Midbrain (tissue), 1 donor: ENCODE measurements around the gene HINT1.
A peak's percentile ranks its signal among the peaks of the same experiment; 100 is the strongest.
"Not testable (repeated sequence)": the region's sequence is repeated elsewhere in the genome, so short reads cannot be mapped to it uniquely, and the experiment has no call there.

Source experiments
- DNase-seq: peaks from one replicate; lab custom pipeline; 2025; lab: John Stamatoyannopoulos, UW

The HINT1 gene

GRCh38 chr5:131170540-131171275 lies 5.7 kb upstream of the HINT1 start, which contains the start of gene LYRM7:
Gene LYRM7 (plus strand): TSS chr5:131170944. CDS start chr5:131171021, 77 bp downstream.
- peak; percentile 99 for DNase-seq

- no peak for DNase-seq
Measured at GRCh38 chr5:131169810-131170539, 4.9 kb upstream of the HINT1 start.

GRCh38 chr5:131167615-131168014 lies 2.6 kb upstream of the HINT1 start:
- DNase-seq, result no peak

DNA sequence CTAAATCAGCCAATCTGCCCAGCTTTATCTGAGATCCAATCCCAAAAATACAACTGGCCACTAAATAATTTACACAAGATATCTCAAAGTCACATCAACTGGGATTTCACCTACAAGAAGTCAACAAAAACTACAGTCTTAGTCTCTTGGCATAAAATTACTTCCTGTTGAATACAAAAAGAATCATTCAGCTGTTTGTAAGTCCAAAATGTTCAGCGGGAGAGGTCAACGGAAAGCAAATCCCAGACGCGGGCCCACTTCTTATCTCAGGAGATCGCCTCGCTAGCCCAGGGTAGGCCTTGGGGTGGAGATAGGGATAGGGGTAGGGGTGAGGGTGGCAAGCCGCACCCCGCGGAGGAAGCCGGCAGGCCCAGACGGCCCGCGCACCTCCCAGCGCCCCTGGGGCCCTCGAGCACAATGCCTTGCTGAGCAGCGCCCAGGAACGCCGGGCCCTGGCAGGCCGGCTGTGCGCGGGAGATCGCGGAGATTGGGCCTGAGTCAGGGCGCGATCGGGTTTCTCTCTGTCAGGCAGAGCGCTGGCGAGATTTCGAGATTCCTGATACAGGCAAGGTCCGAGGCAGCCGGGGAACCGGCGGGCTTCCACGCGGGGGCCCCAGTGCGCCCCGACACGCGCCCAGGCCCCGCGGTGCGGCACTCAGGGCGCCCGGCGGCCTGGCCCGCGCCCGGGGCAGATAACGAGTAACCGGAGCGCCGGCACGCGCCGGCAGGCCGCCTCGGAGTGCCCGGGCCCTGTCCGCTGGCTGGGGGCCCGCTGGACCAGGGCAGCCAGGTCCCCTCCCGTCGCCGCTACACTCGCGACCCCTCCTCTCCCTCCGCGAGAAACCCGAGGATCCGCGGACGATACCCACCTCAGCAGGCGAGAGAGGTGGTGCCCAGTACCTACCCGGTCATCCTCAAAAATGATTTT lies 601 bp downstream of the HINT1 start:
- peak; percentile 67 for DNase-seq

DNA sequence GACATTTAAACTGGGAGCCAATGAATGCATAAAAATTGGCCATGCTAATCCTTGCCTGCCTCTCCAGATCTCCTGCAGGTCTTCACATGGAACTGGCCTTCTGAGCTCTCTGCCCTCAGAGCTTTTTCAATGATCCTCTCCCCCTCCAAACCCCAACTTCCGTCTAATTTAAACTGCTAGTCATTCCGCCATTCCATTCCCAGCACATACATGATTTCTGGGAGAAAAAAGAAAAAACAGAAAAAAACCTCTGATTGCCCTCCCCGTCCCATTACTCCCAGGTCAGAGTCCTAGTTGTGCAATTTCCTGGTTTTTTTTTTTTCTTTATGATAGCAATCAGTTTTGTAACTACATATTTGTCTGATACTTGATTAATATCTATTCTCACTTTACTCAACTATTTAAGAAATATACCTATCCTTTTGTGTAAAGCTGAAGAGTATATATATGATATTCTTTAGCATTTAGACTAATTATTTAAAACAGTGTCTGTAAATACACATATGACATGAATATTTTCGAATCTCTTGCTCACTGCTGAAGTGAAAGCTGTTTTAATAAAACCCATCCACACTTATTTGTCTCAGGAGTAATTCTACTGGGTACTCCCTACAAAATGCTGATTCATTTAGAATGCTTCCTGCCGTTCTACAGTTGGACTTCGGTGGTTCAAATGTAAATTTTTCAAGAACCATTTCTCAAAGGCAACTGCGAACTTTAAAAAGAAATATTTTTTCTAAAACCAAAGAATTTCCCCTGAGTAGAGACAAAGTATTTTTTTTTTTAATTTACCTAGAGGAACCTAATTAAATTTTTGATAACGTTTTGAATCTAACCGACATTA lies 1.6 kb downstream of the HINT1 start:
- DNase-seq, result no peak

GRCh38 chr5:131160134-131160533 lies 4.9 kb downstream of the HINT1 start:
- no peak for DNase-seq

DNA sequence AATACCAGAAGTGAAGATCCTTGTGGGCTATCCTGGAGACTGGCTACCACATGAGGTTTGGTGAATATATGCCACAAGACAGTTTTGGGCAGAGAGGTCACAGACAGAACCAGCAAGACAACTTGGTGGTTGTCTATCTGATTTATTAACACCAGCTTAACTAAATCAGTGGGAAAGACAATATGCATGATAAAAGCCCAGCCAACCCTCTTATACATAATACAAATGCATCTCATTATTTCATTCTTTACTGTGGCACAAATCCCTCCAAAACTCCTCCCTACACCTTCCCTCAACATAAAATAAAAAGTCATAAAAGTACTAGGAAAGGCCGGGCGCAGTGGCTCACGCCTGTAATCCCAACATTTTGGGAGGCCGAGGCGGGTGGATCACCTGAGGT lies 8.1 kb downstream of the HINT1 start:
- no peak for DNase-seq

DNA sequence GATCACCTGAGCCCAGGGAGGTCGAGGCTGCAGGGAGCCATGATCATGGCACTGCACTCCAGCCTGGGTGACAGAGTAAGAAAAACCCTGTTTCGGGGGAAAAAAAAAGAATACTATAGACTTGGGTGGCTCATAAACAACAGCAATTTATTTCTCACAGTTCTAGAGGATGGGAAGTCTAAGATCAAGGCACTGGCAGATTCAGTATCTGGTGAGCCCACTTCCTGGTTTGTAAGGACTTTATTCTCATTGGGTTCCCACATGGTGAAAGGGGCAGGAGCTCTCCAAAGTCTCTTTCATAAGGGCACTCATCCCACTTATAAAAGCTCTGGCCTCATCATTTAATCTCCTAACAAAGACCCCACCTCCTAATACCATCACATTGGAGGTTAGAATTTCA lies 8.7 kb downstream of the HINT1 start:
- no peak for DNase-seq

DNA sequence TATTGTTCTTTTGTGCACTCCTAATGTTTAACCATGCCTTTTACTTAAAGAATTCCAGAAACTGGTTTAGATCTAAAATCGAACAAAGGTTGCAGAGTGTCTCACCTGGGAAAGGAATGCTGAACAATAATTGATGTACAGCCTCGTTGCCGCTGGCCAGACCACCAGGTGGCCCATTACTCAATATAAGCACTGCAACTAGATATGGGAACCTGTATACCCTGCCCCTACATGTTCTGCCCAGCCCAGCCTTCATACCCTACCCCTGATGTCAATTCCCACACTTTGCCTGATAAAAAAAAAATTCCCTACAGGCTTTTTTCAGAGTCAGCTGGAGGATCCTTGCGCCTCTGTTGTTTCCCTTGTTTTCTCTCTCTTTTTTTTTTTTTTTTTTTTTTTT lies 13.8 kb downstream of the HINT1 start:
- no peak for DNase-seq

DNA sequence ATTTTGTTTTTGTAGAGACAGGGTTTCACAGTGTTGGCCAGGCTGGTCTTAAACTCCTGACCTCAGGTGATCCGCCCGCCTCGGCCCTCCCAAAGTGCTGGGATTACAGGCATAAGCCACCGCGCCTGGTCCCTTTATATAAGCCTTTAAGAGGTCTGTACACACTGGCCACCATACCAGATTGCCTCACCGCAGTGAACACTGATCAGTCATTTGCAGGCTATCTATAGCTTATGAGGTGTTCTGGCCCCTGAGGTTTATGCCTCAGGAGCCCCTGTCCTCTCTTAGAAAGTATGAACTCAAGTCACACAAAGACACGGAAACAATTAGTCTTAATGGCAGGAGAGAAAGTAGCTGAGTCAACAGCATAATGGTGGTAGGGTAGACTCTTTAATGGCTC lies 14.6 kb downstream of the HINT1 start:
- no peak for DNase-seq

GRCh38 chr5:131148835-131149234 lies 16.2 kb downstream of the HINT1 start:
- peak; percentile 67 for DNase-seq

- no peak for DNase-seq
Measured at GRCh38 chr5:131147258-131147657, 17.8 kb downstream of the HINT1 start.

GRCh38 chr5:131142970-131143617 lies 22.0 kb downstream of the HINT1 start:
- DNase-seq, result no peak

DNA sequence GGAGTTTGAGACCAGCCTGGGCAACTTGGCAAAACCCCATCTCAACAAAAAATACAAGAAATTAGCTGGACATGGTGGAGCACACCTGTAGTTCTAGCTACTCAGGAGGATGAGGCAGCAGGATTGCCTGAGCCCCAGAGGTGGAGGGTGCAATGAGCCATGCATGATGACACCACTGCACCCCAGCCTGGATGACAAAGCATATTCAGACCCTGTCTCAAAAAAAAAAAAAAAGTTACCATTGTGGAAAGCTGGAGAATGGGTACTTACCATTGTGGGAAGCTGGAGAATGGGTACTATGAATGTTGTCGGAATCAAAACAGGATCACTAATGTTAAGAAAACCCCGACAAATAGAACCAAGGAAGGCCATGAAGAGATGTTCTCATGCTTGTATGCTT lies 25.7 kb downstream of the HINT1 start:
- DNase-seq, result no peak

GRCh38 chr5:131138406-131138805 lies 26.6 kb downstream of the HINT1 start:
- not testable (repeated sequence) for DNase-seq

DNA sequence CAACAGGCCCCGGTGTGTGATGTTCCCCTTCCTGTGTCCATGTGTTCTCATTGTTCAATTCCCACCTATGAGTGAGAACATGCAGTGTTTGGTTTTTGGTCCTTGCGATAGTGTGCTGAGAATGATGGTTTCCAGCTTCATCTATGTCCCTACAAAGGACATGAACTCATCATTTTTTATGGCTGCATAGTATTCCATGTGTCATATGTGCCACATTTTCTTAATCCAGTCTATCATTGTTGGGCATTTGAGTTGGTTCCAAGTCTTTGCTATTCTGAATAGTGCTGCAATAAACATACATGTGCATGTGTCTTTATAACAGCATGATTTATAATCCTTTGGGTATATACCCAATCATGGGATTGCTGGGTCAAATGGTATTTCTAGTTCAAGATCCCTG lies 32.0 kb downstream of the HINT1 start:
- not testable (repeated sequence) for DNase-seq

DNA sequence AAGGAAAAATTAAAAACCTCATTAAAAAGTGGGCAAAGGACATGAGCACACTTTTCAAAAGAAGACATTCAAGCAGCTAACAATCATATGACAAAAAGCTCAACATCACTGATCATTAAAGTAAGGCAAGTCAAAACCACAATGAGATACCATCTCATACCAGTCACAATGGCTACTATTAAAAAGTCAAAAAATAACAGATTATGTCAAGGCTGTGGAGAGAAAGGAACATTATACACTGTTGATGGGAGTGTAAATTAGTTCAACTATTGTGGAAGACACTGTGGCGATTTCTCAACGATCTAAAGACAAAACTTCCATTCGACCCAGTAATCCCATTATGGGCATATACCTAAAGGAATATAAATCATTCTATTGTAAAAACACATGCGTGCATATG lies 35.8 kb downstream of the HINT1 start:
- no peak for DNase-seq

DNA sequence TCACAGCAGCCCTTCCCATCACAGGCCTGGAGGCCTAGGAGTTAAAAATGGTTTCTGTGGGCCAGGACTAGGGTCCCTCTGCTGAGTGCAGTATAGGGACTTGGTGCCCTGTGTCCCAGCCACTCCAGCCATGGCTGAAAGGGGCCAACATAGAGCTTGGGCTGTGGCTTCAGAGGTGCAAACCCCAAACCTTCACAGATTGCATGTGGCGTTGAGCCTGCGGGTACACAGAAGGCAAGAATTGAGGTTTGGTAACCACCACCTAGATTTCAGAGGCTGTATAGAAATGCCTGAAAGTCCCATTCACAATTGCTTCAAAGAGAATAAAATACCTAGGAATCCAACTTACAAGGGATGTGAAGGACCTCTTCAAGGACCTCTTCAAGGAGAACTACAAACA lies 37.8 kb downstream of the HINT1 start:
- DNase-seq, result not testable (repeated sequence)

- DNase-seq, result no peak
Measured at GRCh38 chr5:131114754-131115153, 50.3 kb downstream of the HINT1 start.

DNA sequence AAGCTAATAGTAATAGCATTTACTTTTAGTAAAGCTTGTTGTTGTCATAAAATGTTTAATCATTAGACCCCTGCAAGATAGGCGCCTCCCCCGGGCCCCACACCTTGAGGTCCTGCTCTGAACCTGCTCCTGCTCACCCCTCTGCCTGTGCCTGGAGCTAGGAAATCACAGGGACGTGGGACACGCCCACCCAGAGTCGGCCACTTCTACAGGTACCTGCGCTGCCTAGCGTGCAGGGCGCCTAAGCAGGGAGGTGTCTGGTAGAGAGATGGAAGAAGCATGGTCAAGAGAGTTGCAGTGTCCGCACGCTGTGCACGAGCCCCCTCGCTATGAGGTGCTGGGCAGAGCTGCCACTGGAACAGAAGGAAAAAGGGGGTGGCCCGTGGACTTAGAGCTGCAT lies 52.6 kb downstream of the HINT1 start:
- DNase-seq, result no peak

DNA sequence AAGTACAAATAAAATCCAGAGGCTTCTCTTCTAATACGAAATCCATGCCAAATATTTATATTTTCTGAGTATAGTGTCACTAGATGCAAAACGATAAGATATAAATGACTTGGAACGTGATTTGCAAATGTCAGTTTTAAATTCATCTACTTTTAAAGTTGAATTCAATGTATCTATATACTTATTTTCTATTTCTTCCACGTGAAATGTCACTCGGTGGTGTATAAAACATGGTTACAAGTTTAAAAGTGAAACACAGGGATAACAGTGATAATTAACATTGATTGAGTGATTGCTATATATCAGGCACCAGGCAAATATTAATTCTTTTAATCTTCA lies 54.8 kb downstream of the HINT1 start:
- no peak for DNase-seq
